HCT116 (cell line): ENCODE data around the gene SDK1. TPM values are rescaled to one million over a fixed set of nuclear protein-coding genes. Genes with fewer than 3 reads are reported as not detected.

ENCODE experiments used
- ATAC-seq: fragments of 200-7000 bp; cut with Tn5 transposase; 2 replicates; pipeline ENCODE4 v1.9.1; 2020; ENCODE audit warnings: mild to moderate bottlenecking, moderate library complexity
- BruUV-seq: library from RNA; stranded (reverse); fragments of 400-500 nt; replicated peaks from 2 replicates; lab custom pipeline; 2021; lab: Mats Ljungman, UMichigan
- CTCF ChIA-PET: fragments of 300-600 bp; sonication (Branson Sonifier 250); formaldehyde crosslinking; loops from one replicate; lab custom pipeline; 2021; ENCODE audit warnings: antibody characterized with exemption; lab: Charles Lee
- POLR2A ChIA-PET: fragments of 300-600, 350-600 bp; sonication (Branson Sonifier 250); formaldehyde crosslinking; loops from one replicate; lab custom pipeline; 2021; ENCODE audit warnings: antibody characterized with exemption; lab: Charles Lee
- RAD21 ChIA-PET, 2 experiments: fragments of 300-600 bp; sonication (Branson Sonifier 250); formaldehyde crosslinking; loops; one replicate each; lab custom pipeline; 2023; ENCODE audit warnings: low total read pairs in 2 of 2; ENCODE audit not compliant: uncharacterized antibody in 2 of 2, unreplicated experiment in 2 of 2, low non-redundant PET in 1 of 2; lab: Charles Lee
- DNase-seq: peaks from one replicate; pipeline ENCODE4 v3.0.0-alpha.2; 2010; ENCODE audit warnings: low read depth, low spot score
- H2AFZ ChIP-seq: fragments of 200-600 bp; shearing (Covaris generic), sonication (generic); 2 replicates; pipeline ENCODE4 v1.6.1; 2017; ENCODE audit warnings: low read depth, mixed run types, mixed read lengths, antibody characterized with exemption, low read length; ENCODE audit not compliant: poor library complexity, severe bottlenecking
- H3K27ac ChIP-seq: 2 replicates; pipeline ENCODE4 v1.5.1; 2012; ENCODE audit warnings: low read depth, low read length
- H3K27me3 ChIP-seq: fragments of 200-600 bp; sonication (generic); 2 replicates; pipeline ENCODE4 v1.6.1; 2016; ENCODE audit warnings: mixed run types, low read length, mixed read lengths; ENCODE audit not compliant: insufficient read depth
- H3K36me3 ChIP-seq, 2 experiments: fragments of 200-500 bp in 1 of 2; fragments of 200-600 bp in 1 of 2; sonication (Bioruptor generic) in 1 of 2; sonication (generic) in 1 of 2; 2 replicates each; pipeline versions ENCODE4 v1.5.1 to v1.6.1; 2014 to 2016; ENCODE audit warnings: low read length in 2 of 2, inconsistent platforms in 1 of 2, mixed read lengths in 1 of 2, mixed run types in 1 of 2; ENCODE audit not compliant: insufficient read depth in 2 of 2, control insufficient read depth in 1 of 2
- H3K4me1 ChIP-seq, 2 experiments: fragments of 200-600 bp in 1 of 2; sonication (generic) in 1 of 2; 2 replicates each; pipeline versions ENCODE4 v1.5.1 to v1.6.1; 2012 to 2017; ENCODE audit warnings: low read length in 2 of 2, inconsistent platforms in 1 of 2, mild to moderate bottlenecking in 1 of 2, mixed read lengths in 1 of 2, mixed run types in 1 of 2, moderate library complexity in 1 of 2; ENCODE audit not compliant: insufficient read depth in 2 of 2, control insufficient read depth in 1 of 2
- H3K4me2 ChIP-seq: fragments of 200-600 bp; sonication (generic); 2 replicates; pipeline ENCODE4 v1.6.1; 2017; ENCODE audit warnings: mixed run types, low read length, mixed read lengths
- H3K4me3 ChIP-seq, 2 experiments: fragments of 200-600 bp in 1 of 2; sonication (generic) in 1 of 2; replicated peaks in 1 of 2; 2 replicates each; pipeline ENCODE4 v1.5.1; 2011 to 2016; ENCODE audit warnings: low read length in 2 of 2, control low read depth in 1 of 2, low read depth in 1 of 2, mild to moderate bottlenecking in 1 of 2, mixed read lengths in 1 of 2, mixed run types in 1 of 2
- H3K79me2 ChIP-seq: fragments of 200-600 bp; sonication (generic); 2 replicates; pipeline ENCODE4 v1.6.1; 2017; ENCODE audit warnings: mild to moderate bottlenecking, mixed run types, low read length, moderate library complexity, mixed read lengths; ENCODE audit not compliant: insufficient read depth
- H3K9ac ChIP-seq: fragments of 200-600 bp; sonication (generic); 2 replicates; pipeline ENCODE4 v1.6.1; 2016; ENCODE audit warnings: low read length, mixed read lengths
- H3K9me2 ChIP-seq: fragments of 200-600 bp; sonication (generic), shearing (Covaris generic); 2 replicates; pipeline ENCODE4 v1.6.1; 2017; ENCODE audit warnings: mixed run types, mild to moderate bottlenecking, moderate library complexity; ENCODE audit not compliant: insufficient read depth
- H3K9me3 ChIP-seq, 2 experiments: fragments of 200-500 bp in 1 of 2; fragments of 200-600 bp in 1 of 2; sonication (Bioruptor generic) in 1 of 2; sonication (generic) in 1 of 2; 2 replicates each; pipeline ENCODE4 v1.6.1; 2014 to 2017; ENCODE audit warnings: low read length in 2 of 2, mixed read lengths in 2 of 2, inconsistent platforms in 1 of 2, low read depth in 1 of 2, mild to moderate bottlenecking in 1 of 2, mixed run types in 1 of 2, moderate library complexity in 1 of 2; ENCODE audit not compliant: control insufficient read depth in 1 of 2, insufficient read depth in 1 of 2
- H4K20me1 ChIP-seq: fragments of 200-600 bp; sonication (generic), shearing (Covaris generic); 2 replicates; pipeline ENCODE4 v1.6.1; 2017; ENCODE audit warnings: mixed run types, mild to moderate bottlenecking, moderate library complexity; ENCODE audit not compliant: insufficient read depth
- EGR1 ChIP-seq: IDR thresholded peaks from 2 replicates; pipeline ENCODE4 v1.6.1; 2012; ENCODE audit warnings: low read depth
- EZH2 ChIP-seq: fragments of 200-600 bp; sonication (generic); IDR thresholded peaks from 2 replicates; pipeline ENCODE4 v1.6.1; 2017; ENCODE audit warnings: antibody characterized with exemption, mixed run types
- POLR2AphosphoS5 ChIP-seq: IDR thresholded peaks from 2 replicates; pipeline ENCODE4 v1.6.1; 2011; ENCODE audit warnings: mild to moderate bottlenecking, low read depth, low read length, moderate library complexity
- RAD21 ChIP-seq: IDR thresholded peaks from 2 replicates; pipeline ENCODE4 v1.6.1; 2012; ENCODE audit warnings: low read depth, mild to moderate bottlenecking
- SIN3A ChIP-seq: IDR thresholded peaks from 2 replicates; pipeline ENCODE4 v1.6.1; 2012; ENCODE audit warnings: low read depth
- SRF ChIP-seq: IDR thresholded peaks from 2 replicates; pipeline ENCODE4 v1.6.1; 2012; ENCODE audit warnings: low read depth
- ZFX ChIP-seq: fragments of 450-650 bp; IDR thresholded peaks from 2 replicates; pipeline ENCODE4 v1.6.1; 2017
- ZNF274 ChIP-seq: fragments of 200-500 bp; sonication (Bioruptor generic); IDR thresholded peaks from 2 replicates; pipeline ENCODE4 v1.6.1; 2014; ENCODE audit warnings: mild to moderate bottlenecking, low read depth, low read length, inconsistent platforms
- intact Hi-C: fragments of 100-400 bp; cut with micrococcal nuclease; formaldehyde crosslinking; loops from 2 replicates; pipeline ENCODE4 v1.10.0; 2022
- total RNA-seq: library from RNA; stranded (reverse); gene quantifications from one replicate; pipeline ENCODE4 v1.2.1, GENCODE V29; 2021; ENCODE audit not compliant: unreplicated experiment
- TF ChIP-seq, protein P1 (sequence below): IDR thresholded peaks from 2 replicates; pipeline ENCODE4 v1.6.1; 2012
- TF ChIP-seq, protein P2 (sequence below): IDR thresholded peaks from 2 replicates; pipeline ENCODE4 v1.6.1; 2011; ENCODE audit warnings: mild to moderate bottlenecking, low read length, moderate library complexity; ENCODE audit not compliant: insufficient replicate concordance; ENCODE audit errors: extremely low read depth

Gene SDK1
- total RNA-seq, 1 experiment from 2014 or later = 0.05 TPM

DNA sequence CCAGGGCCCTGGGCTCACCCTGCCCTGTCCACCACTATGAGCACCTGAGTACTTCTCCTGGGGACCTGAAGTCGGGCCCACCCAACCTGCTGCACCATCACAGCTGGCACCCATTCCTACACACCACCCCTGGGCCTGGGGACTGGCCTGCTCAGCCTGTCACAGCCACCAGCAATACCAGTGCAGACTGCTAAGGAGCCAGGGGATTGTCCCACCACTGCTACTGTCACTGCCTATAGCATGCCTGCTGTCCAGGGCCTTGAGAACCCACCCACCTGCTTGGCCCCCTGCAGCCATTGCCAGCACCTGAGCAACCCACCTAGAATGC lies 756.2 kb downstream of the SDK1 start:
- Histone ChIP-seq H3K27me3 (no peaks in the 10 kb centered on the region; the same call in 1 of the 2 replicates), H3K4me1 (no peaks in the 10 kb centered on the region), H3K4me3 (no peak overlapping the region), H3K9me3 (no peaks in the 10 kb centered on the region), H3K79me2 (no peaks in the 10 kb centered on the region), H2AFZ (no peak overlapping the region), H3K27ac (no peak overlapping the region), H4K20me1 (no peaks in the 10 kb centered on the region), H3K9me2 (no peaks in the 10 kb centered on the region), H3K36me3 (no peaks in the 10 kb centered on the region), H3K9ac (no peak overlapping the region), H3K4me2 (no peak overlapping the region)
- intact Hi-C loops = no loop called here
- TF ChIP-seq POLR2AphosphoS5 (no peak), ZFX (no peak), ZNF274 (no peak), SRF (no peak), EZH2 (no peak)
- TF ChIP-seq, protein P1, sequence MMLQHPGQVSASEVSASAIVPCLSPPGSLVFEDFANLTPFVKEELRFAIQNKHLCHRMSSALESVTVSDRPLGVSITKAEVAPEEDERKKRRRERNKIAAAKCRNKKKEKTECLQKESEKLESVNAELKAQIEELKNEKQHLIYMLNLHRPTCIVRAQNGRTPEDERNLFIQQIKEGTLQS = no peak
- TF ChIP-seq, protein P2, sequence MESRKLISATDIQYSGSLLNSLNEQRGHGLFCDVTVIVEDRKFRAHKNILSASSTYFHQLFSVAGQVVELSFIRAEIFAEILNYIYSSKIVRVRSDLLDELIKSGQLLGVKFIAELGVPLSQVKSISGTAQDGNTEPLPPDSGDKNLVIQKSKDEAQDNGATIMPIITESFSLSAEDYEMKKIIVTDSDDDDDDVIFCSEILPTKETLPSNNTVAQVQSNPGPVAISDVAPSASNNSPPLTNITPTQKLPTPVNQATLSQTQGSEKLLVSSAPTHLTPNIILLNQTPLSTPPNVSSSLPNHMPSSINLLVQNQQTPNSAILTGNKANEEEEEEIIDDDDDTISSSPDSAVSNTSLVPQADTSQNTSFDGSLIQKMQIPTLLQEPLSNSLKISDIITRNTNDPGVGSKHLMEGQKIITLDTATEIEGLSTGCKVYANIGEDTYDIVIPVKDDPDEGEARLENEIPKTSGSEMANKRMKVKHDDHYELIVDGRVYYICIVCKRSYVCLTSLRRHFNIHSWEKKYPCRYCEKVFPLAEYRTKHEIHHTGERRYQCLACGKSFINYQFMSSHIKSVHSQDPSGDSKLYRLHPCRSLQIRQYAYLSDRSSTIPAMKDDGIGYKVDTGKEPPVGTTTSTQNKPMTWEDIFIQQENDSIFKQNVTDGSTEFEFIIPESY = no peak
- ChIA-PET CTCF (no interaction called here), POLR2A (no interaction called here), RAD21 (no interaction called here)
- no peak for ATAC-seq
- no peak for DNase-seq
- no TSS peak for BruUV-seq

DNA sequence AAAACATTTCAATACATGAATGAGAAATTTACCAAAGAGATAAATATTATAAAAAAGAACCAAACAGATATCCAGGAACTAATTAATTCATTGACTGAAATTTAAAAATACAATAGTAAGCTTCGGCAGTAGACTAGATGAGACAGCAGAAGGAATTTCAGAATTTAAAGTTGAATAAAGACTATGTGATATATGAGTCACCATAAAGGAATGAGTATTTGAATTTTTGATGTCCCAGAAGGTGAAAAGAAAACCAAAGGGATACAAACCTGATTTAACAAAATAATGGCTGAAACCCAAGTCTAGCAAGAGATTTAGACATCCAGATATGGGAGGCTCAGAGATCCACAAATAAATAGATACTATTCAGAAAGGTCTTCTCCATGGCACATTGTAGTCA lies 757.1 kb downstream of the SDK1 start:
- Histone ChIP-seq H3K9me3 (no peaks in the 10 kb centered on the region), H3K9me2 (no peaks in the 10 kb centered on the region), H3K4me2 (no peak overlapping the region), H4K20me1 (no peaks in the 10 kb centered on the region), H3K27ac (no peak overlapping the region), H3K4me1 (no peaks in the 10 kb centered on the region), H3K9ac (no peak overlapping the region), H3K4me3 (no peak overlapping the region), H3K27me3 (peaks cover 8% of the 10 kb centered on the region; the same call in 1 of the 2 replicates), H2AFZ (no peak overlapping the region), H3K36me3 (no peaks in the 10 kb centered on the region), H3K79me2 (no peaks in the 10 kb centered on the region)
- POLR2A ChIA-PET = no interaction called here
- intact Hi-C loops = no loop called here
- RAD21 ChIA-PET = no interaction called here
- TF ChIP-seq ZFX (no peak), RAD21 (no peak), EGR1 (no peak), SIN3A (no peak), SRF (no peak)
- DNase-seq = no peak
- no TSS peak for BruUV-seq
- no peak for ATAC-seq
- CTCF ChIA-PET = no interaction called here
